Left kidney (tissue), 2 donors: ENCODE results near the gene ADAM15. TPM values are rescaled to one million over a fixed set of nuclear protein-coding genes. Genes with fewer than 3 reads are reported as not detected.

Experiments used
- DNase-seq: peaks from one replicate; pipeline ENCODE4 v3.0.0-alpha.2; 2013
- polyA plus RNA-seq: library from polyadenylated mRNA; unstranded; fragments of 120-200 nt; gene quantifications from one replicate; pipeline ENCODE4 v1.2.1, GENCODE V29; 2013; ENCODE audit not compliant: insufficient read length

ADAM15 gene
- polyA plus RNA-seq, 1 donor, result 41.9 TPM

GRCh38 chr1:155069551-155070157 is 18.5 kb downstream of the ADAM15 start:
- no peak for DNase-seq

GRCh38 chr1:155070158-155070621 is 19.1 kb downstream of the ADAM15 start:
- no peak for DNase-seq

- DNase-seq, result no peak
Observed at GRCh38 chr1:155070721-155071569, 19.8 kb downstream of the ADAM15 start.

GRCh38 chr1:155071701-155072100 is 20.6 kb downstream of the ADAM15 start:
- DNase-seq, result no peak

- no peak for DNase-seq
Observed at GRCh38 chr1:155072531-155073289, 21.6 kb downstream of the ADAM15 start.

GRCh38 chr1:155073377-155074242 is 22.5 kb downstream of the ADAM15 start:
- no peak for DNase-seq

GRCh38 chr1:155075535-155075934 is 24.4 kb downstream of the ADAM15 start:
- DNase-seq, result no peak

GRCh38 chr1:155076371-155076770 is 25.3 kb downstream of the ADAM15 start:
- DNase-seq, result no peak

- no peak for DNase-seq
Observed at GRCh38 chr1:155077346-155077745, 26.2 kb downstream of the ADAM15 start.

- DNase-seq, result no peak
Observed at GRCh38 chr1:155077758-155078445, 26.8 kb downstream of the ADAM15 start.

GRCh38 chr1:155078469-155079209 is 27.5 kb downstream of the ADAM15 start, which contains the start of gene EFNA3:
EFNA3 (plus strand) TSS chr1:155078837; CDS start chr1:155078942, 105 bp downstream.
- DNase-seq, result peak; percentile 81

GRCh38 chr1:155079210-155079486 is 28.0 kb downstream of the ADAM15 start:
- DNase-seq, result no peak

GRCh38 chr1:155079487-155080311 is 28.6 kb downstream of the ADAM15 start:
- DNase-seq, result no peak

- DNase-seq, result peak; percentile 85
Observed at GRCh38 chr1:155080312-155081228, 29.5 kb downstream of the ADAM15 start.

GRCh38 chr1:155081472-155082300 is 30.6 kb downstream of the ADAM15 start:
- no peak for DNase-seq

GRCh38 chr1:155082301-155083051 is 31.4 kb downstream of the ADAM15 start:
- no peak for DNase-seq
